Spleen (tissue), 11 donors: ENCODE data around the gene NHERF2. TPM values are rescaled to one million over a fixed set of nuclear protein-coding genes. Genes with fewer than 3 reads are reported as not detected.
A peak's percentile ranks its signal among the peaks of the same experiment; 100 is the strongest.

ENCODE experiments used
- DNase-seq: peaks from one replicate; pipeline ENCODE4 v3.0.0-alpha.2; 2020
- H3K27ac ChIP-seq, 8 donors: fragments of 200-600 bp; sonication (generic) in 7 of 8; 1 replicate in 4 of 8; 2 replicates in 4 of 8; pipeline versions ENCODE4 v1.5.0 to v1.8.0; 2016 to 2021; ENCODE audit warnings: inconsistent platforms in 4 of 8, mild to moderate bottlenecking in 4 of 8, moderate library complexity in 1 of 8
- H3K27me3 ChIP-seq, 7 donors: fragments of 200-600 bp; sonication (generic) in 6 of 7; replicated peaks in 1 of 7; 1 replicate in 4 of 7; 2 replicates in 3 of 7; pipeline versions ENCODE4 v1.5.0 to v1.8.0; 2016 to 2021; ENCODE audit warnings: inconsistent platforms in 3 of 7, mild to moderate bottlenecking in 1 of 7
- H3K36me3 ChIP-seq, 6 donors: fragments of 200-600 bp; sonication (generic) in 5 of 6; 1 replicate in 4 of 6; 2 replicates in 2 of 6; pipeline versions ENCODE4 v1.5.0 to v1.8.0; 2016 to 2021; ENCODE audit warnings: inconsistent platforms in 2 of 6
- H3K4me1 ChIP-seq, 6 donors: fragments of 200-600 bp; sonication (generic) in 5 of 6; 1 replicate in 3 of 6; 2 replicates in 3 of 6; pipeline versions ENCODE4 v1.5.0 to v1.8.0; 2016 to 2021; ENCODE audit warnings: inconsistent platforms in 3 of 6
- H3K4me3 ChIP-seq, 8 donors: fragments of 200-600 bp; sonication (generic) in 7 of 8; 1 replicate in 4 of 8; 2 replicates in 4 of 8; pipeline versions ENCODE4 v1.5.0 to v1.8.0; 2016 to 2021; ENCODE audit warnings: inconsistent platforms in 4 of 8, mild to moderate bottlenecking in 4 of 8, moderate library complexity in 2 of 8
- H3K9me3 ChIP-seq, 8 donors: fragments of 200-600 bp; sonication (generic) in 7 of 8; 1 replicate in 4 of 8; 2 replicates in 4 of 8; pipeline versions ENCODE4 v1.5.0 to v1.8.0; 2016 to 2021; ENCODE audit warnings: inconsistent platforms in 4 of 8
- CTCF ChIP-seq, 11 experiments: fragments of 200-600 bp in 7 of 11; fragments of 450-650 bp in 4 of 11; sonication (generic) in 4 of 11; IDR thresholded peaks in 8 of 11; conservative IDR thresholded peaks in 3 of 11; 1 replicate in 7 of 11; 2 replicates in 4 of 11; pipeline versions ENCODE4 v1.4.0 to v1.8.0; 2016 to 2021; ENCODE audit warnings: antibody characterized with exemption in 11 of 11, inconsistent platforms in 4 of 11, mild to moderate bottlenecking in 1 of 11
- POLR2A ChIP-seq, 3 donors: fragments of 450-650 bp; IDR thresholded peaks; one replicate each; pipeline ENCODE4 v1.5.1; 2017; ENCODE audit warnings: antibody characterized with exemption in 3 of 3, mild to moderate bottlenecking in 1 of 3
- POLR2AphosphoS5 ChIP-seq, 3 donors: sonication (generic); formaldehyde crosslinking; IDR thresholded peaks; one replicate each; pipeline ENCODE4 v1.5.1; 2017; ENCODE audit warnings: antibody characterized with exemption in 3 of 3
- WGBS, 5 donors: extraction: QIAGEN DNeasy Blood & Tissue Kit in 3 of 5; methylation state at CpG; one replicate each; pipeline versions ENCODE4 v1.1.5 to v1.1.7; 2013 to 2018; 5-methylcytosine and 5-hydroxymethylcytosine counted together
- intact Hi-C: fragments of 100-400 bp; cut with DNase I; formaldehyde crosslinking; loops from one replicate; pipeline ENCODE4 v1.15.0; 2023; ENCODE audit warnings: low total_unique reads
- polyA plus RNA-seq, 3 donors: library from polyadenylated mRNA; stranded (reverse); fragments of 200-250 nt; gene quantifications; one replicate each; pipeline ENCODE4 v1.2.1, GENCODE V29; 2013
- total RNA-seq, 7 donors: library from RNA; depleted of rRNA in 3 of 7; stranded (reverse); fragments of >200 nt in 3 of 7; fragmentation: NEBNext Ultra II Directional in 4 of 7; extraction: Animal tissue kit (Norgen Biotek cat#: 25700) in 4 of 7; gene quantifications; one replicate each; pipeline versions ENCODE4 v1.1.0 to v1.2.1, GENCODE V29; 2016 to 2021
- donor health status: healthy with polysubstance abuse.
- donor health status: DM: no; HTN: no; CAD: no; lungs with moderate emphysema.
- donor health status: DM: no; HTN: no; CAD: no.
- donor health status: Bipolar disorder and iron deficiency.
- donor health status: healthy.
- donor health status: DM: no; HTN: no; CAD: no.
- donor health status: DM: yes; HTN: yes; CAD: no.

Gene NHERF2
- total and polyA plus RNA-seq, 10 donors, result 62.4 to 218 (median 112) TPM

DNA sequence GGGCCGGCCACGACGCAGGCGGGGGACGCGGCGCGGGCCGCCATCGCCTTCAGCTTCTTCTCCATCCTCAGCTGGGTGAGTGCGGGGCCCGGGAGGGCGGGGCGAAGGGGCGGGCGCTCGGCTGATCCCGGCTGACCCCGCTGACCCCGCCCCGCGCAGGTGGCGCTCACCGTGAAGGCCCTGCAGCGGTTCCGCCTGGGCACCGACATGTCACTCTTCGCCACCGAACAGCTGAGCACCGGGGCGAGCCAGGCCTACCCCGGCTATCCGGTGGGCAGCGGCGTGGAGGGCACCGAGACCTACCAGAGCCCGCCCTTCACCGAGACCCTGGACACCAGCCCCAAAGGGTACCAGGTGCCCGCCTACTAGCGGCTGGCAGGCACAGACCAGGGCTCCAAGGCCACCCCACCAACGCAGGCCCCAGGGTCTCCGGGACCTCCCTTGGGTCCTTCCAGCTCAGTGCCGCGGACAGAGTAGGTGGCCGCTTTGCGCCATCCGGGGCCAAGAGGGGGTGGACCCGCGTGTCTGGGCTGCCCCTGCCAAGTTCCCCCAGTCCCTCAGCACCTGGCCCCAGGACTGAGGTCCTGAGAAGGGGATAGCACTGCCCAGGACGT is 33.9 kb upstream of the NHERF2 start:
- Histone ChIP-seq H3K27ac (peak overlapping the region; percentile 27 to 93 (median 73)), H3K27me3 (peaks cover 0 to 39% (median 23%) of the 10 kb centered on the region in 7 donors), H3K4me3 (peak overlapping the region in 3 of 8 donors; percentile 38 to 72 (median 43)), H3K4me1 (peaks cover 11 to 47% (median 30%) of the 10 kb centered on the region in 6 donors), H3K36me3 (peaks cover 0 to 18% (median 12%) of the 10 kb centered on the region in 6 donors), H3K9me3 (peaks cover 0 to 5% (median 0%) of the 10 kb centered on the region in 8 donors)
- intact Hi-C loops, result no loop called here
- no peak for DNase-seq
- TF ChIP-seq POLR2AphosphoS5 (IDR thresholded peaks at IDR 0.05) (no peak), CTCF (IDR thresholded peaks at IDR 0.05 in 8 of 11, conservative IDR thresholded peaks at IDR 0.05 in 3 of 11) (no peak), POLR2A (IDR thresholded peaks at IDR 0.05) (no peak)
- WGBS, 5 donors, result 47 to 100% (median 54%) methylated on average over 1 to 50 of the region's 50 CpGs

DNA sequence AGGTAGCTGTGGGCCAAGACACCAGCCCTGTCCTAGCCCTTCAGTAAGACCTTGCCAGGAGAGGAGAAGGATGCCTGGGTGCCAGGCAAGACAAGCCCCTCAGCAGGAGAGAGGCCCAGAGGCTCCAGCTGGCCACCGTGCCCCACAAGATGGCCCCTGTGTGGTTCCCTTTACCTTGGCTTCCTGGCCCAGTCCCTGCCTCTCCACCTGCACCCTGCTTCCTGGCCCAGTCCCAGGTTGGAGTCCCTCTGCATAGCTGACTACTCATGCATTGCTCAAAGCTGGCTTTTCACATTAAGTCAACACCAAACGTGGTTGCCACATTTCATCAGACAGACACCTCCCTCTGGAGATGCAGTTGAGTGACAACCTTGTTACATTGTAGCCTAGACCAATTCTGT is 33.0 kb upstream of the NHERF2 start:
- intact Hi-C loops, result no loop called here
- Histone ChIP-seq H3K9me3 (peaks cover 0 to 5% (median 0%) of the 10 kb centered on the region in 8 donors), H3K36me3 (peaks cover 0 to 27% (median 21%) of the 10 kb centered on the region in 6 donors), H3K27ac (peak overlapping the region in 3 of 8 donors; percentile 31 to 93 (median 87)), H3K27me3 (peaks cover 0 to 31% (median 22%) of the 10 kb centered on the region in 7 donors), H3K4me1 (peaks cover 11 to 45% (median 30%) of the 10 kb centered on the region in 6 donors), H3K4me3 (no peak overlapping the region)
- 51 to 68% (median 56%) methylated on average over 2 of the region's 2 CpGs for WGBS, 5 donors
- peak; percentile 78 for DNase-seq
- TF ChIP-seq POLR2A (IDR thresholded peaks at IDR 0.05) (no peak), POLR2AphosphoS5 (IDR thresholded peaks at IDR 0.05) (no peak)

GRCh38 chr16:1997494-1998359 is 29.0 kb upstream of the NHERF2 start:
- WGBS, 5 donors, result 88 to 94% (median 89%) methylated on average over 21 to 26 of the region's 26 CpGs
- TF ChIP-seq POLR2A (IDR thresholded peaks at IDR 0.05) (no peak), CTCF (IDR thresholded peaks at IDR 0.05 in 8 of 11, conservative IDR thresholded peaks at IDR 0.05 in 3 of 11) (no peak), POLR2AphosphoS5 (IDR thresholded peaks at IDR 0.05) (peak in 2 of 3 donors; percentile 4 to 42)
- H3K4me3 ChIP-seq, result no peak overlapping the region
- intact Hi-C loops, result no loop called here
- peak; percentile 74 for DNase-seq
- H3K36me3 ChIP-seq, result peaks cover 0 to 67% (median 61%) of the 10 kb centered on the region in 6 donors
- H3K9me3 ChIP-seq, result peaks cover 0 to under 1% (median 0%) of the 10 kb centered on the region in 8 donors
- H3K27me3 ChIP-seq, result no peaks in the 10 kb centered on the region
- peak overlapping the region in 1 of 8 donors; percentile 20 for H3K27ac ChIP-seq
- peaks cover 0 to 17% (median 5%) of the 10 kb centered on the region in 6 donors for H3K4me1 ChIP-seq

- Histone ChIP-seq H3K4me1 (peaks cover 1 to 20% (median 3%) of the 10 kb centered on the region in 6 donors), H3K9me3 (no peaks in the 10 kb centered on the region), H3K4me3 (no peak overlapping the region), H3K36me3 (peaks cover 5 to 74% (median 68%) of the 10 kb centered on the region in 6 donors), H3K27ac (peak overlapping the region in 1 of 8 donors; percentile 20), H3K27me3 (no peaks in the 10 kb centered on the region)
- 90 to 95% (median 91%) methylated on average over 15 to 27 of the region's 27 CpGs for WGBS, 5 donors
- no peak for TF ChIP-seq POLR2AphosphoS5 (IDR thresholded peaks at IDR 0.05)
- no peak for TF ChIP-seq CTCF (IDR thresholded peaks at IDR 0.05 in 8 of 11, conservative IDR thresholded peaks at IDR 0.05 in 3 of 11)
- no peak for TF ChIP-seq POLR2A (IDR thresholded peaks at IDR 0.05)
- intact Hi-C loops, result no loop called here
- DNase-seq, result no peak
Observed at GRCh38 chr16:1998360-1998835, 28.3 kb upstream of the NHERF2 start.
